HTERT RPE-1 (cell line): Measurements from ENCODE around the gene CYRIA.

Experiments used
- in situ Hi-C: fragments of 300-500 bp; cut with MboI; formaldehyde crosslinking; loops from 4 replicates; pipeline ENCODE4 v1.14.3; 2020; ENCODE audit warnings: low sequenced_read_pairs

The CYRIA gene

GRCh38 chr2:16652296-16653082 lies 13.1 kb downstream of the CYRIA start:
- in situ Hi-C loops, result no loop called here

DNA sequence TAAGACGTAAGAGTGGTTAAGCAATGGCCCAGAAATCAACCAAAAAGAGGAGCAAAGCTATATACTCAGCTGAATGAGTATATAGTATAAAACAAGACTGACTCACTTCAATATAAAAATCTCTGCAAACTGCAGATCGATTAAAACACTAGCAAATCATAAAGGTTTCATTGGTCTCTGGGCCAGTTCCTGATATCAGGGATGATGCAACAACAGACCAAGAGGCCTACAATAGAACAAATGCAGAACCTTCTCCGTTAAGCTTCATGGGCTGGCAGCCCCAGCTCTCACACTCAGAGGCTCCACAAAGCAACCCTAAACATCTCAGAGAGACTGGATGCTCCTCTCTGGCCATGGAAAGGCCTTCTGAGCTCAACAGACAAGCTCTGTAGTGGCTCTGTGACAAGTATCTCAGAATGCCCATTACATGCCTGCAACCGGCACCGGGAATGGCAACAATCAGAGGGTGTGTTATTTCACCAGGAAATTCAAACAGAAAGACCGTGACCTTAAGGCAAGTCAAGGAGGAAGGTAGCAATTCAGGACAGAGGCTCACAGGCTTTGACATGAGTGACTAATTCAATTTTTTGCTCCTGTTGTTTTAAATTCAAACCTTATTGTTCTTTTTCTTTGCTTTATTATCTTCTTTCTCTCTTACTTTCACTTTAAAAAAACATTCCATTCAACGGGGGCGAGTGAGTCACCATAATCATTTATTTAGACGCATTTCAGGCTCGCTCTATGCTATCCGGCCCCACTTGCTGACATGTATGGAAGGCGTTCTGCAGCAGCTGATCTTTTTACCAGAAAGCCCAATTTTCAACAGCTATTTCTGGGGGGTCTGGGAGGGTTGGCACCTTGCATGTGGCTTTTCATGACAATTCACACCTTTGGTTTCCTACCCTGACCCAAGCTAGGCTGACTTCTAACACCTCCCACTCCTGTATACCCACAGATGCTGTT lies 15.1 kb downstream of the CYRIA start:
- in situ Hi-C loops, result no loop called here

DNA sequence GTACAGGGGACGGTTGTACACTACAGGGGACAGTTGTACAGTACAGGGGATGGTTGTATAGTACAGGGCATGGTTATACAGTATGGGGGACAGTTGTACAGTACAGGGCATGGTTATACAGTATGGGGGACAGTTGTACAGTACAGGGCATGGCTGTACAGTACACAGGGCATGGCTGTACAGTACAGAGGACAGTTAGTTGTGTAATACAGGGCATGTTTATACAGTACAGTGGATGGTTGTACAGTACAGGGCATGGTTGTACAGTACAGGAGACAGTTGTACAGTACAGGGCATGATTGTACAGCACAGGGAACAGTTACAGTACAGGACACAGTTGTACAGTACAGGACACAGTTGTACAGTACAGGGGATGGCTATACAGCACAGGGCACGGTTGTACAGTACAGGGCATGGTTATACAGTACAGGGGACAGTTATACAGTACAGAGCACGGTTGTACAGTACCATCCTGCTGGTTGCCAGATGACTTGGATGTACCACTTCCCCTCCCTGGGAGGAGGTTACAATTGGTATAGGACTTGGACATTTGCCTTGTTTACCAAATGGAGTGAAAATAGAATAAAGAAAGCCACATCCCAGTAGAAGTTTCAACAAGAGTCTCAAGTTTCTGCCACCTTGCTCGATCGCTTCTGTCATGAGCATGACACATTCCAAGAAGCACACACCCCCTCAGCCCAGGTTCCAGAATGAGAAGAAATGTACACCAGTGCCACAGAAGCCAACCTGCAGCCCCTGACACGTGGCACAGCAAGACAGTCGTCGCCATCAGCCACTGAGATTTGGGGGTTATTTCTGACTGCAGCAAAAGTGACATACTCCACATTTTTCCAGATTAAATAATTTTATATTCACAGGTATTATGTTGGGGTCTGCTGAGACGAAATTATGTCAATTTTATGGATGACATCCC lies 16.0 kb downstream of the CYRIA start:
- in situ Hi-C loops, result no loop called here

- in situ Hi-C loops, result no loop called here
Observed at GRCh38 chr2:16647992-16648617, 17.5 kb downstream of the CYRIA start.

- in situ Hi-C loops, result no loop called here
Observed at GRCh38 chr2:16645775-16646559, 19.7 kb downstream of the CYRIA start.

- in situ Hi-C loops, result no loop called here
Observed at GRCh38 chr2:16645088-16645487, 20.5 kb downstream of the CYRIA start.

GRCh38 chr2:16644221-16644925 lies 21.3 kb downstream of the CYRIA start:
- in situ Hi-C loops, result no loop called here

DNA sequence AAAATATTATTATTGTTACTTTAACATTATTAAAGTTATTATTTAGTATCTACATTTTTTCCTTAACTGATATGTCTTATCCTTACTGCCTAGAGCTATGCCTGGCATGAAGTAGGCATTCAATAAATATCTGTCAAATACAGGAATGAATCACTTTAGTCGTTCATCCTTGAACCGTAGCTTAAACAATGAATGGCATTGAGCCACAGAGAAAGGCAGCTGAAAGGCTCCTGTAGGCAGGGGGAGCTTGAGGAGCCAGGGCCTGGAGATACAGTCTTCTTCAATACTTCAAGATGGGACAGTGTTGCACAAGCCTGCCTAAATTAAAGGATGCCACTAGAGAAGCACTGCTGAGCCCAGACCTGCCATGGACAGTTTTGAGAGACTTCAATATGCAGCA lies 22.5 kb downstream of the CYRIA start:
- in situ Hi-C loops, result no loop called here

GRCh38 chr2:16642088-16642487 lies 23.5 kb downstream of the CYRIA start:
- in situ Hi-C loops, result no loop called here

DNA sequence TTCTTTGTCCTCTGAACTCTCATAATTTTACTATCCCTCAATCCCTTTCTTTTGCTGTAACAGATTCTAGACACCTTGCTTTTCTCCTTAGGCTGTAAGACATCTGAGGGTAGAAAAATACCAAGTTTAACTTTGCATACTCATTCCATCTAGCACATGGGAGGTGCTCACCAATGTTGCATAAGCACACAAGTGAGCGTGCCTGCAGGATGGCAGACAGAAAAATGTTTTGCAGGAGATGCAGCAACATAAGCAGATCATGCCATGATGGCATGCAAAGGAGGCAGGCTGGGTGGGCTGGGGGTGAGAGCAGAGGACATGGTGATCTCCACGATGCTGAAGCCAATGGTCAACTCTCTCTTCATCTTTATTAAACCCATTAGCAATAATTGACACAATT lies 24.1 kb downstream of the CYRIA start:
- in situ Hi-C loops, result no loop called here

DNA sequence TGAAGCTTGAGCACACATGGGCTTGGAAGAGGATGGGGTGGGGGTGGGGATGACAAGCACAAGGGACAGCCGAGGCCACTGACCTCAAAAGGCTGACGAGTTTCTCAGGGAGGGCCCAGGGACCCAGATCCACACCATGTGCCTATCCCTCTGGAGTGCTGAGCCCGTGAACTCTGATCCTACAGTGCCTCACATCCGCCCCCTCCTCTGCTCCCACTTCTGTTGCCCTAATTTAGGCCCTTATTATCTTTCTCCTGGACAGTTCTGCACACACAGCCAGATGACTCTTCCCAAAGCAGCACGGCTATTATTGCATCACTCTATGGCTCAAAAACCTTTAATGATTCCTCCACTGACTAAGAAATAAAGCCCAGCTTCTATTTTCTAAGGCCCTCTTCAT lies 24.8 kb downstream of the CYRIA start:
- in situ Hi-C loops, result no loop called here

- in situ Hi-C loops, result no loop called here
Observed at GRCh38 chr2:16640001-16640700, 25.5 kb downstream of the CYRIA start.

DNA sequence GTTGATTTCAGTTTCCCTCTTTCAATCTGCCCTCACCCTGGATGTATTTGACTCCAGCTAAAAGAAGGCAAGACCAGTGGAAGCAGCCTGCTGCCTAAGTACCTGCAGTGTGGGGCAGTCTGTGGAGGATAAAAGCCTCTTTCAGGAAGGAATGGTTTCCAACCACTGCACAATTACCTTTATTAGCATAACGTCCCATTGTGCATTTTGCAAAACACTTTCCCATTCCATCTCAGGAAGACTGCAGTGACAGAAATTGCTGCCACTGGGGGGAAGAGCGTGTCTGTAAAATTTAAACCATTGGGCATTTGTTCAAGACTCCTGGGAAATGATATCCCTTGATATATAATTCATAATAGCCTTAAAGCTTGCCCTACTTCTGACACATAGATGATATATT lies 26.2 kb downstream of the CYRIA start:
- in situ Hi-C loops, result no loop called here

DNA sequence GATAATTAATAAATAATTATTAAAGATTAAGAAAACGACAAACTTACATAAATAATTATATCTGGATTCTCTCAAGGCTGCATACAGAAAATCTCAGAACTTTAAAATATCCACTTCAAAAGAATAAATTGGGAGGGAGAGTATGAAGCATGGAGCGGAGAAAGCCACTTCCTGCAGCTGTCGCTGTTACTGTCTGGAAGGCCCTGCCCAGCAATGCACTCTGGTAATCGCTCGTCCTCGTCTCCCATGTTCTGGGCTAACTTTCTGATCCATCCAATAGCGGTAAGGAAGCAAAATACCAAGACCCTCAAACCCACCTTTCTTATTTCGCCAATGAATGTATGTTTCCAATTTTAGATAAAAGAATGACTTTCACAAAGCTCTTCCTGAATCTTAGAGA lies 26.7 kb downstream of the CYRIA start:
- in situ Hi-C loops, result no loop called here

DNA sequence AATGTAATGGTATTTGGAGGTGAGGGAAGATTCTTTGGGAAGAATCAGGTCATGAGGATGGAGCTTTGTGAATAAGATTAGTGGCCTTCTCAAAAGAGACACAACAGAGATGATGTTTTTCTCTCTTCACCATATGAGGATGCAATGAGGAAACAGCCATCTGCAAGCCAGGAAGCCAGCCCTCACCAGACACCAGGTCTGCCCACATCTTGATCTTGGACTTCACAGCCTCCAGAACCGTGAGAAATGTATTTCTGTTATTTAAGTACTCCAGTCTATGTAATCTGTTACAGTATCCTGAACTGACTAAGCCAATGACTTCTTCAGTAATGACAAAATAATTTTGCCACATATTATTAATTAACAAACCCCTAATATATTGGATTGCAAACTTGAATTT lies 28.3 kb downstream of the CYRIA start:
- in situ Hi-C loops, result no loop called here

DNA sequence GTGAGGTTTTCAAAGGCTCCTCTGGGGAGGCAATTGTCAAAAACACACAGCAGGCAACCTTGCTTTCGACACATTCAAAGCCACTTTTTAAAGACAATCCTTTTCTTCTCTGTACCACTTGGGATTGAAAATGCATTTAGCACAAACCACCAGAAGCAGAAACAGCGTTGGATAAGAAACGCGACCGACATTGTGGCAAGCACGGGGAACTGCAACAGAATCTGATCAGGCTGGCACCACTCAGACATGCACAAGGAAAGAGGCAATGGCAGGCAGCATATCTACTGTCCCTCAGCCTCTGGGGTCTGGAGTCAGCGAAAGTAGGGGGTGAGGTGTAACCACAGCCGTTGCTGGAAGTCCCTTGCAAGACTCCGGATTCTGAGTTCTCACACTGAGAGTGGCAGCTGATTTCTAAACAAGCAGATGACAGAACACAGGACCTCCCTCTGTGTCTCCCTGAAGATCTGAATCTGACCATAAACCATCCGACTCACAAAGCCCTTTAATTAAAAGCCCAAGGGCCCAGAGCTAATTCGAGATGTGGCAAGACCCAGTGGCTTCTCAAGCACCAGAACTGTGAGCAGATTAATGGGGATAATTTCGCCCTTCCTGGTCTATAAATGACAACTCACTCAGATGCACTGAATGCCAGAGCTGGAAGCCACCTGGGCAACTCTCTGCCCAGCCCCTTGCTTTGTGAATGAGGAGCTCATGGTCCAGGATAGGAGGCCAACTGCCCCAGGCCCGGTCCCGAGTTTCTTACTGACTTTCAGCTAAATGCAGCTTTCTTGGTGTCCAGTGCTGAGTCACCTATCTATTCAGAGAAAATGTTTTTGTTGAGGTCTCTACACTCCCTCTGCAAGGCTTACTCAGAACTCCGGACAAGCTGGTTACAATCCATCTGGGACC lies 29.6 kb downstream of the CYRIA start:
- in situ Hi-C loops, result no loop called here

DNA sequence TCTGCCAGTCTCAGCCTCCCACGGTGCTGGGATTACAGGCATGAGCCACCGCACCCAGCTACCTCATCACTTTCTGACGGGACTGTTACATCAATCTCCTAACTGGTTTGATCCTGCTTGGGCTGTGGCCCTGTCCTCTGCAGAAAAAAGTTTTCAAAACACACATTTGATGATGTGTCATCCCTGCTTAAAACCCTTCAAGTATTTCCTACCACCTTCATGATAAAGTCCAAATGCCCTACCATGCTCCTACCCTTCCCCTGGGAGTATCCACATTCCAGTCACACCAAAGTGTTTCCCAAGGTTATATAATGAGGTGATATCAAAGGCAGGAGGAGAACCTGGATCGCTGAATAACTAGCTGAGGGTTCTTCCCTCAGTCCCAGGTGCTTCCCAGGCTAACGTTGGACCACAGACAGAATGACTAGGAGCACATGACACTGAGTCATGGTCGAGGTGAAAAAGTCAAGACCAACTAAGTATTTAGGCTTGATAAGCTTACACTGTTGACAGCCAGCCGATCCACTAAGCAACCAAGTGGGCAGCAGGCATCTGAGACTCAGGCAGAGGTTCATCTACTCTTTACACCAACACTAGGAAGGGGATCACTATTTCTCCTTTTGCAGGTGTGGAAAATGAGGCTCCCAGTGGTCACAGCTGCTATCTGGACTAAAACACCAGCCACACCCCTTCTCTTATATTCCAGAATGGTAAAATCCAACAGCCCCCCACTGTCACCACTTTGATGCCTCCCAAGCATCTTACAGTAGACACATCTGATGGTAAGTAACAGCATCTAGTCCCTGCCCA lies 31.8 kb downstream of the CYRIA start:
- in situ Hi-C loops, result no loop called here
